PC-3 (cell line): ENCODE measurements around the gene SLC6A18. TPM values are rescaled to one million over a fixed set of nuclear protein-coding genes. Genes with fewer than 3 reads are reported as not detected.

Experiments used
- ATAC-seq: fragments of 200-7000 bp; cut with Tn5 transposase; 2 replicates; pipeline ENCODE4 v1.9.1; 2020; ENCODE audit warnings: mild to moderate bottlenecking, moderate library complexity
- BruUV-seq: library from RNA; stranded (reverse); fragments of 400-500 nt; replicated peaks from 2 replicates; lab custom pipeline; 2021; lab: Mats Ljungman, UMichigan
- CTCF ChIA-PET: fragments of 300-600 bp; sonication (Branson Sonifier 250); formaldehyde crosslinking; loops from one replicate; lab custom pipeline; 2022; ENCODE audit warnings: antibody characterized with exemption; lab: Charles Lee
- POLR2A ChIA-PET: fragments of 300-600 bp; sonication (Branson Sonifier 250); formaldehyde crosslinking; loops from one replicate; lab custom pipeline; 2022; ENCODE audit warnings: antibody characterized with exemption; ENCODE audit not compliant: unreplicated experiment; lab: Charles Lee
- DNase-seq: peaks from one replicate; pipeline ENCODE4 v3.0.0-alpha.2; 2015
- H2AFZ ChIP-seq: fragments of 300-600 bp; sonication (generic); 2 replicates; pipeline ENCODE4 v1.6.0; 2016; ENCODE audit warnings: antibody characterized with exemption, low read length
- H3F3A ChIP-seq: fragments of 300-600 bp; sonication (generic); one replicate; pipeline ENCODE4 v1.6.0; 2017; ENCODE audit warnings: antibody characterized with exemption, low read length, control low read depth, mild to moderate bottlenecking; ENCODE audit not compliant: unreplicated experiment
- H3K27ac ChIP-seq: fragments of 300-600 bp; sonication (generic); 2 replicates; pipeline ENCODE4 v1.5.1; 2016; ENCODE audit warnings: mild to moderate bottlenecking, low read length
- H3K27me3 ChIP-seq: fragments of 300-600 bp; sonication (generic); 2 replicates; pipeline ENCODE4 v1.6.1; 2016; ENCODE audit warnings: low read length, mixed read lengths
- H3K36me3 ChIP-seq: fragments of 300-600 bp; sonication (generic); 2 replicates; pipeline ENCODE4 v1.6.1; 2016; ENCODE audit warnings: low read depth, mixed run types, low read length, mixed read lengths
- H3K4me1 ChIP-seq: fragments of 300-600 bp; sonication (generic); 2 replicates; pipeline ENCODE4 v1.5.1; 2016; ENCODE audit warnings: low read length; ENCODE audit not compliant: insufficient read depth
- H3K4me2 ChIP-seq: fragments of 300-600 bp; sonication (generic); 2 replicates; pipeline ENCODE4 v1.6.0; 2016; ENCODE audit warnings: low read length
- H3K4me3 ChIP-seq: fragments of 300-600 bp; sonication (generic); 2 replicates; pipeline ENCODE4 v1.5.1; 2016; ENCODE audit warnings: mild to moderate bottlenecking, low read length, mixed read lengths
- H3K79me2 ChIP-seq: fragments of 300-600 bp; sonication (generic); 2 replicates; pipeline ENCODE4 v1.6.1; 2017; ENCODE audit warnings: low read length, mixed read lengths
- H3K9ac ChIP-seq: fragments of 300-600 bp; sonication (generic); 2 replicates; pipeline ENCODE4 v1.6.0; 2016; ENCODE audit warnings: mild to moderate bottlenecking, low read length
- H3K9me2 ChIP-seq: fragments of 300-600 bp; sonication (generic); replicated peaks from 2 replicates; pipeline ENCODE4 v1.6.1; 2016; ENCODE audit warnings: mixed run types, low read length, mixed read lengths
- H3K9me3 ChIP-seq: fragments of 300-600 bp; sonication (generic); 2 replicates; pipeline ENCODE4 v1.6.1; 2016; ENCODE audit warnings: low read length, mixed read lengths
- H4K20me1 ChIP-seq: fragments of 300-600 bp; sonication (generic); 2 replicates; pipeline ENCODE4 v1.6.1; 2016; ENCODE audit warnings: low read length, mixed read lengths
- EZH2 ChIP-seq: fragments of 300-600 bp; sonication (generic); IDR thresholded peaks from one replicate; pipeline ENCODE4 v1.6.1; 2017; ENCODE audit warnings: antibody characterized with exemption, mild to moderate bottlenecking, low read length; ENCODE audit not compliant: unreplicated experiment
- EZH2phosphoT487 ChIP-seq: fragments of 300-600 bp; sonication (generic); IDR thresholded peaks from 2 replicates; pipeline ENCODE4 v1.6.1; 2018; ENCODE audit warnings: mild to moderate bottlenecking, antibody characterized with exemption, low read length, borderline replicate concordance
- intact Hi-C: fragments of 100-400 bp; cut with micrococcal nuclease; formaldehyde crosslinking; loops from 2 replicates; pipeline ENCODE4 v1.9.0; 2023
- total RNA-seq: library from RNA; depleted of rRNA; stranded (reverse); fragments of >200 nt; gene quantifications from 2 replicates; pipeline ENCODE4 v1.2.3, GENCODE V29; 2014
- TF ChIP-seq, protein P1 (sequence below): fragments of 300-600 bp; sonication (generic); conservative IDR thresholded peaks from 2 replicates; pipeline ENCODE4 v1.5.1; 2017; ENCODE audit warnings: antibody characterized with exemption, low read depth, mild to moderate bottlenecking, low read length

Gene SLC6A18
- total RNA-seq, 1 experiment from 2014 or later = not detected

DNA sequence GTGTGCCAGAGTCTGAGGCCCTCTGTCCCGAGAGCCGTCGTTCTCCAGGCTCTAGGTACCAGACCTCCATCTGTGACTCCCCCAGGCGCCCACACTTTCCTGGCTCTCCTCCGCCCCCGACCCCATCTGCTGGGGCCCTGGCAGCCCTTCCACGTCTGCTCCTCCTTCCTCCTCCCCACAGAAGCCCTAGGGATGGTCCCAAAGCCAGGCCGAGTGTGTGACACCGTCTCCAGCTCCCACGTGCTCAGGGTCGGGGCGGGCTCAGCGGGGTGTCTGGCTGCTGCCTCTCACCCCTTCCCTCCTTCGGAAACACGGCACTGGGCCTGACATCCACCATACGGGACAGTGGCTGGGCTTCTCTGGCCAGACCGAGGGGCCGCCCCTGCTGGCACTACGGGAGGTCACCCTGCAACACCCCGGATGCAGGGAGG, 44.3 kb upstream of the SLC6A18 start:
- DNase-seq = no peak
- POLR2A ChIA-PET = no interaction called here
- 0 out of 2 replicates have a peak, but pooled peaks cover 3% of the 10 kb centered on the region for H3K27me3 ChIP-seq
- no peak overlapping the region for H3K27ac ChIP-seq
- H4K20me1 ChIP-seq = no peaks in the 10 kb centered on the region
- no peak overlapping the region for H3K4me2 ChIP-seq
- CTCF ChIA-PET = no interaction called here
- H3K9me3 ChIP-seq = no peaks in the 10 kb centered on the region
- H3K4me1 ChIP-seq = no peaks in the 10 kb centered on the region
- H3K36me3 ChIP-seq = no peaks in the 10 kb centered on the region
- H2AFZ ChIP-seq = no peak overlapping the region
- no peaks in the 10 kb centered on the region for H3F3A ChIP-seq
- no peaks in the 10 kb centered on the region for H3K79me2 ChIP-seq
- no peak overlapping the region for H3K9ac ChIP-seq
- intact Hi-C loops = no loop called here
- H3K9me2 ChIP-seq = no peaks in the 10 kb centered on the region
- no peak overlapping the region for H3K4me3 ChIP-seq
- TF ChIP-seq EZH2 (no peak), EZH2phosphoT487 (no peak)
- TF ChIP-seq, protein P1, sequence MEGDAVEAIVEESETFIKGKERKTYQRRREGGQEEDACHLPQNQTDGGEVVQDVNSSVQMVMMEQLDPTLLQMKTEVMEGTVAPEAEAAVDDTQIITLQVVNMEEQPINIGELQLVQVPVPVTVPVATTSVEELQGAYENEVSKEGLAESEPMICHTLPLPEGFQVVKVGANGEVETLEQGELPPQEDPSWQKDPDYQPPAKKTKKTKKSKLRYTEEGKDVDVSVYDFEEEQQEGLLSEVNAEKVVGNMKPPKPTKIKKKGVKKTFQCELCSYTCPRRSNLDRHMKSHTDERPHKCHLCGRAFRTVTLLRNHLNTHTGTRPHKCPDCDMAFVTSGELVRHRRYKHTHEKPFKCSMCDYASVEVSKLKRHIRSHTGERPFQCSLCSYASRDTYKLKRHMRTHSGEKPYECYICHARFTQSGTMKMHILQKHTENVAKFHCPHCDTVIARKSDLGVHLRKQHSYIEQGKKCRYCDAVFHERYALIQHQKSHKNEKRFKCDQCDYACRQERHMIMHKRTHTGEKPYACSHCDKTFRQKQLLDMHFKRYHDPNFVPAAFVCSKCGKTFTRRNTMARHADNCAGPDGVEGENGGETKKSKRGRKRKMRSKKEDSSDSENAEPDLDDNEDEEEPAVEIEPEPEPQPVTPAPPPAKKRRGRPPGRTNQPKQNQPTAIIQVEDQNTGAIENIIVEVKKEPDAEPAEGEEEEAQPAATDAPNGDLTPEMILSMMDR = no peak
- no peak for ATAC-seq
- no TSS peak for BruUV-seq

DNA sequence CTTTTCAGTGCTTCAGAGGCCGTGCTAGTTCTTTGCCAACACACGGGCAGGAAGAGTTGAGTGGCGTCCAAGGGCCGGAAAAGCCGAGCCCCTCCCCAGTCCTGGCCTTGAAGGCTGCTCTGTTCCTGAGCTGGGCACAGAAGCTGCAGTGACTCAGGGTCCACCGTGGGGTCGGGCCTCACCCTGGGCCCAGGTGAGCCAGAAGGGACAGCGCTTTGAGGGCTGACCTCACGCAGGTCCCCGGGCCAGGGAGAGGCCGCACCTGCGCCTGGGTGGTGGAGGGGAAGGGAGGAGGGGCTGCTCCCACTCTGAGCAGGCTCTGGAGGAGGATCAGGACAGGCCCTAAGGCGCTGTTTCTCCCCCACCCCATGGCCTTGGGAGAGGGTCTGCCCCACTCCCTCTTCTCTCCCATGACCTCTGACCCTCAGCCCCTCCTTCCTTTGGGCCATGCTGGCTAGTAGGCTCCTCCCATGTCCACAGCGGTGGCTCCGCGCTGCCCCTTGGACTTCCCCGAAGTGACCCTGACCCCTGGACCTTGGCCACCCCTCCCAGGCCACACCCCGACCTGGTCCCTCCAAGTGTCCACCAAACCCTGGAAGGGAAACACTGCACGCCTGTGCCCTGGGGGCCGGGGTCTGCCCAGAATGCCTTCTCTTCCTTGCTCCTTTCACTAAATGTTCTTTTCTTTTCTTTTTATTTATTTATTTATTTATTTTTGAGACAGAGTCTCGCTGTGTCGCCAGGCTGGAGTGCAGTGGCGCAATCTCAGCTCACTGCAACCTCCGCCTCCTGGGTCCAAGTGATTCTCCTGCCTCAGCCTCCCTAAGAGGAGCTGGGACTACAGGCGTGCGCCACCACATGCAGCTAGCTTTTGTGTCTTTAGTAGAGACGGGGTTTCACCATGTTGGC, 43.5 kb upstream of the SLC6A18 start:
- TF ChIP-seq EZH2phosphoT487 (no peak), EZH2 (no peak)
- TF ChIP-seq, protein P1 = no peak
- no peak overlapping the region for H3K4me3 ChIP-seq
- ATAC-seq (no peak), DNase-seq (no peak)
- POLR2A ChIA-PET = no interaction called here
- no peak overlapping the region for H3K4me2 ChIP-seq
- intact Hi-C loops = no loop called here
- H4K20me1 ChIP-seq = no peaks in the 10 kb centered on the region
- no peaks in the 10 kb centered on the region for H3K9me3 ChIP-seq
- no TSS peak for BruUV-seq
- CTCF ChIA-PET = no interaction called here
- H2AFZ ChIP-seq = no peak overlapping the region
- no peak overlapping the region for H3K9ac ChIP-seq
- no peaks in the 10 kb centered on the region for H3K9me2 ChIP-seq
- H3K36me3 ChIP-seq = no peaks in the 10 kb centered on the region
- H3F3A ChIP-seq = no peaks in the 10 kb centered on the region
- no peaks in the 10 kb centered on the region for H3K79me2 ChIP-seq
- peaks cover 8% of the 10 kb centered on the region for H3K27me3 ChIP-seq
- no peaks in the 10 kb centered on the region for H3K4me1 ChIP-seq
- H3K27ac ChIP-seq = no peak overlapping the region

DNA sequence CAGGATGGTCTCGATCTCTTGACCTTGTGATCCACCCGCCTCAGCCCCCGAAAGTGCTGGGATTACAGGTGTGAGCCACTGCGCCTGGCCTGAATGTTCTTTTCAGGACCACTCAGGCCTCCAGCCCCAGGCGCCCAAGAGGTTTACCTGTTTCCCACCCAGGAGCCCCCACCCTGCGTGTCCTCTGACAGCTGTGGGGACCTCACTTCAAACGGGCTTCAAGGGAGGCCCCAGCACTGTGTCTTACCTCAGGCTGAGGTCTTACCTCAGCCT, 42.9 kb upstream of the SLC6A18 start:
- no TSS peak for BruUV-seq
- CTCF ChIA-PET = no interaction called here
- no peaks in the 10 kb centered on the region for H3K79me2 ChIP-seq

More for the DNA sequence above, 42.9 kb upstream of the SLC6A18 start:
- POLR2A ChIA-PET = no interaction called here
- no peak overlapping the region for H2AFZ ChIP-seq
- H3F3A ChIP-seq = no peaks in the 10 kb centered on the region
- H4K20me1 ChIP-seq = no peaks in the 10 kb centered on the region
- peaks cover 10% of the 10 kb centered on the region for H3K27me3 ChIP-seq
- intact Hi-C loops = no loop called here
- H3K9me3 ChIP-seq = no peaks in the 10 kb centered on the region
- ATAC-seq = no peak
- no peaks in the 10 kb centered on the region for H3K9me2 ChIP-seq
- TF ChIP-seq, protein P1 = no peak
- TF ChIP-seq EZH2phosphoT487 (no peak), EZH2 (no peak)
- H3K36me3 ChIP-seq = no peaks in the 10 kb centered on the region
- no peak overlapping the region for H3K27ac ChIP-seq
- no peak for DNase-seq
- no peak overlapping the region for H3K4me2 ChIP-seq
- no peak overlapping the region for H3K4me3 ChIP-seq
- no peak overlapping the region for H3K9ac ChIP-seq
- no peaks in the 10 kb centered on the region for H3K4me1 ChIP-seq
